ENCODE results near the gene VPS50. TPM values are rescaled to one million over a fixed set of nuclear protein-coding genes. Genes with fewer than 3 reads are reported as not detected.

VPS50 gene
- total RNA-seq, 4 donors from 2014 or later: 14.8 to 25.7 (median 18.9) TPM

DNA sequence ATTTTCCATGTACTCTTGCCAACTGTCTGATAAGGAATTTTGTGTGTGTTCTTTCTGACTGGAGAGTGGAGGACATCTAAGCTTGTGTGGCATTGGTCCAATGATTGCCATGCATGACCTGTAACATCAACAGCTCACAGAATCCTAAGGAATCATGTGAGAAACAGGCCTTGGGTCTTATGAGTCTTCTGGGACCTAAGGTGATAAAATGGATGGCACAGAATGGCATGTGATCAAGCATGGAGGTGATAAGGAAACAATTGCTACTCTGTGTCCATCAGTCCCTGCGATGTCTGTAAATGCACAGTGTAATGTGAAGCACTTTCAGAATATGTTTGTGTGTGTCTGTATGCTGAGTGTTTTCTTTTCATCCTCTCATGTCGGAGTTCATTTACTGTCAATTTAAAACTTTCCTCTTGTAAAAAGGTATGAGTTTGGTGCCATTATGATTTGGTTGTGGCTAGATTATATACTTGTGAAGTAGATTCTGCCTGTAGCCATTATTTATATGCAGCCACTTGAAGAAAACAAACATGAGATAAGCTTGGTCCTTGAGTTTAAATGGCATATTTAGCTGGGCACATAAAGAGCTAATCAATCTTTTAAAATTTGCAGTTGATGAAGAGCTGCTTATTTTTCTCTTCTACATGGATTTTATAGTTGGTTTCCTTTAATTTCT, 127.5 kb downstream of the VPS50 start:
- Histone ChIP-seq H3K9me3 (no peaks in the 10 kb centered on the region), H3K4me1 (no peaks in the 10 kb centered on the region), H3K4me3 (no peak overlapping the region), H3K27ac (replicated peaks in 1 of 4) (no peak overlapping the region), H3K27me3 (no peaks in the 10 kb centered on the region), H3K36me3 (peaks cover 0 to 33% (median 14%) of the 10 kb centered on the region in 4 donors)
- WGBS: 90% methylated on average over 2 of the region's 2 CpGs
- intact Hi-C loops (cut with DNase I): no loop called here
- no peak for DNase-seq (ENCODE audit: extremely low spot score)
- TF ChIP-seq POLR2A (IDR thresholded peaks at IDR 0.05; ENCODE audit: low read depth): no peak
- TF ChIP-seq POLR2AphosphoS5 (IDR thresholded peaks at IDR 0.05): no peak
- TF ChIP-seq CTCF (IDR thresholded peaks at IDR 0.05): no peak

GRCh38 chr7:93361853-93362252, 129.7 kb downstream of the VPS50 start:
- no peaks in the 10 kb centered on the region for H3K9me3 ChIP-seq
- H3K36me3 ChIP-seq: peaks cover 0 to 17% (median 12%) of the 10 kb centered on the region in 4 donors
- intact Hi-C loops (cut with DNase I): no loop called here
- no peak overlapping the region for H3K4me3 ChIP-seq
- H3K27me3 ChIP-seq: no peaks in the 10 kb centered on the region
- DNase-seq (ENCODE audit: extremely low spot score): no peak
- no peaks in the 10 kb centered on the region for H3K4me1 ChIP-seq
- no peak for TF ChIP-seq POLR2A (IDR thresholded peaks at IDR 0.05; ENCODE audit: low read depth)
- TF ChIP-seq EP300 (IDR thresholded peaks at IDR 0.05): no peak
- TF ChIP-seq POLR2AphosphoS5 (IDR thresholded peaks at IDR 0.05): no peak
- TF ChIP-seq CTCF (IDR thresholded peaks at IDR 0.05): no peak
- no peak overlapping the region for H3K27ac ChIP-seq (replicated peaks in 1 of 4)
- 93% methylated on average over 1 of the region's 1 CpG for WGBS

GRCh38 chr7:93364806-93365205, 132.6 kb downstream of the VPS50 start:
- H3K36me3 ChIP-seq: no peaks in the 10 kb centered on the region
- no peaks in the 10 kb centered on the region for H3K9me3 ChIP-seq
- TF ChIP-seq POLR2A (IDR thresholded peaks at IDR 0.05; ENCODE audit: low read depth) (no peak), POLR2AphosphoS5 (IDR thresholded peaks at IDR 0.05) (no peak), EP300 (IDR thresholded peaks at IDR 0.05) (no peak), CTCF (IDR thresholded peaks at IDR 0.05) (no peak)
- H3K27me3 ChIP-seq: no peaks in the 10 kb centered on the region
- no peak overlapping the region for H3K4me3 ChIP-seq
- intact Hi-C loops (cut with DNase I): no loop called here
- H3K27ac ChIP-seq (replicated peaks in 1 of 4): no peak overlapping the region
- 85% methylated on average over 1 of the region's 1 CpG for WGBS
- H3K4me1 ChIP-seq: no peaks in the 10 kb centered on the region
- DNase-seq (ENCODE audit: extremely low spot score): no peak

GRCh38 chr7:93365341-93365740, 133.2 kb downstream of the VPS50 start:
- no peak for DNase-seq (ENCODE audit: extremely low spot score)
- Histone ChIP-seq H3K36me3 (no peaks in the 10 kb centered on the region), H3K9me3 (no peaks in the 10 kb centered on the region), H3K27me3 (no peaks in the 10 kb centered on the region), H3K4me1 (no peaks in the 10 kb centered on the region), H3K27ac (replicated peaks in 1 of 4) (no peak overlapping the region), H3K4me3 (no peak overlapping the region)
- 69% methylated on average over 1 of the region's 1 CpG for WGBS
- intact Hi-C loops (cut with DNase I): no loop called here
- TF ChIP-seq POLR2AphosphoS5 (IDR thresholded peaks at IDR 0.05) (no peak), POLR2A (IDR thresholded peaks at IDR 0.05; ENCODE audit: low read depth) (no peak), EP300 (IDR thresholded peaks at IDR 0.05) (no peak), CTCF (IDR thresholded peaks at IDR 0.05) (no peak)

GRCh38 chr7:93366816-93367215, 134.7 kb downstream of the VPS50 start:
- intact Hi-C loops (cut with DNase I): no loop called here
- no peak for DNase-seq (ENCODE audit: extremely low spot score)
- no peaks in the 10 kb centered on the region for H3K4me1 ChIP-seq
- no peaks in the 10 kb centered on the region for H3K9me3 ChIP-seq
- TF ChIP-seq POLR2AphosphoS5 (IDR thresholded peaks at IDR 0.05): no peak
- TF ChIP-seq EP300 (IDR thresholded peaks at IDR 0.05): no peak
- no peak for TF ChIP-seq CTCF (IDR thresholded peaks at IDR 0.05)
- no peak overlapping the region for H3K4me3 ChIP-seq
- H3K36me3 ChIP-seq: no peaks in the 10 kb centered on the region
- H3K27ac ChIP-seq (replicated peaks in 1 of 4): no peak overlapping the region
- H3K27me3 ChIP-seq: no peaks in the 10 kb centered on the region
- WGBS: 90% methylated on average over 2 of the region's 2 CpGs

Measured in esophagus muscularis mucosa (tissue), 4 donors.